Kidney glomerular epithelial cell (primary cell): ENCODE results near the gene ZNF32.

Source experiments
- DNase-seq: peaks from one replicate; lab custom pipeline; 2025; lab: John Stamatoyannopoulos, UW

Gene ZNF32

GRCh38 chr10:43648398-43649184, at the start of gene ZNF32:
Gene ZNF32, minus strand, starts transcription at chr10:43648881. Its CDS starts 2,748 bp downstream, at chr10:43646133.
- DNase-seq = peak; percentile 81

DNA sequence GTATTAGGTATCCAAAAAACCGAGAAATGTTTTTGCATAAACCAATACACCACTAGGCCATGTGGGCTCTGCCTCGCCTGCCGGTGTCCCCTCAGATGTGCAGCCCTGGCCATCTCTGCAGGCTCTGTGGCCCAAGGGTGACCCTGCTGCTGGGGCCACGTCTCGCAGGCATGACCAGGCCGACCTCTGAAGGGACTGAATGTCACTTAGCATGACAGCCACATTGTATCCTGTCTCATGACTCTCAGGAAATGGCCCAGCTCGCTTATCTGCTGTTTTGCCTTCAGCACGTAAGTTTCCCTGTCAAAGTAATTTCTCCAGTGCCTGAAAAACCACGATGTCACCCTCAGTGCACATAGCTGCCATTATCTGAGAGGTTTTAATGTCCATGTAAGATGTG, 49.5 kb upstream of the ZNF32 start:
- DNase-seq = no peak

DNA sequence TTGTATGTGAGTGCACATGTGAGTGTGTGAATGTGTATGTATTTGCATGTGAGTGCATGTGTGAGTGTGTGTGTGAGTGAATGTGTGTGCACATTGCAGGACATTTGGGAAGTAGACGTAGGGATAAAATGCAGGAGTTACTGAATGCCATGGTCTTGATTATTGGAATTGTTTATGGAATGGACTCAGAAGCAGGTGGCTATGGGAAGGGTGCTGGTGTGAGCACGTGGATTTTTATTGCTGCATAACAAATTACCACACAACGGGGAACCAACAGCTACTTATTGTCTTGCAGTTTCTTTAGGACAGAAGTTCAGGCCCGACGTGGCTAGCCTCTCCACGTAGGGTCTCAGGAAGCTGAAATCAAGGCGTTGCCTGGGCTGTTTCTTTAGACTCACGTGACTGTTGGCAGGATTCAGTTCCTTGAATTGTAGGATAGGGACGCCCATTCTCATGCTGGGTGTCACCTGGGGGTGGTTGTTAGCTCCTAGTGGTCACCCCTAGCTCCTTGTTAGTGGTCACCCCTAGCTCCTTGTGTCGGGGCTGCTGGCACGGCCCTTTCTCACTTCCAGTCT, 48.3 kb upstream of the ZNF32 start:
- DNase-seq = no peak

DNA sequence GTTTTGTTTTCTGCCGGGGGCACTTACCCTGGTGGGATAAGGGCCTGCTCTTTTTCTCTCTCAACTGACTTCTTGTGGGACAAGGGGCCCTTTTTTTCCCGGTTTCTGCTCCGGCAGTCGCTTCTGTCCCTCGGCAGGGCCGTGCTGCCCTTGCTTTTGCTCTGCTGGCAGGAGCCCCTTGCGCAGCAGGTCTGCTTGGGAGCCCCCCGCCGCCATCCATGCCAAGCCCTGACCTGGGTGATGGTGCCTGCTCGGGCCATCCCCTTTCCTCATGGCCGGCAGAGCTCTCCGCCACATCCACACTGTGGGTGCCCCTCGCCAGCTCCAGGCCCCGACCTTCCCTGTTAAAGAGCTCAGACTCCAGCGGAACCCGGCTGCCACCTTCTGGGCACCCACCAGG, 47.0 kb upstream of the ZNF32 start:
- no peak for DNase-seq

GRCh38 chr10:43695321-43695720, 46.6 kb upstream of the ZNF32 start:
- DNase-seq = no peak

DNA sequence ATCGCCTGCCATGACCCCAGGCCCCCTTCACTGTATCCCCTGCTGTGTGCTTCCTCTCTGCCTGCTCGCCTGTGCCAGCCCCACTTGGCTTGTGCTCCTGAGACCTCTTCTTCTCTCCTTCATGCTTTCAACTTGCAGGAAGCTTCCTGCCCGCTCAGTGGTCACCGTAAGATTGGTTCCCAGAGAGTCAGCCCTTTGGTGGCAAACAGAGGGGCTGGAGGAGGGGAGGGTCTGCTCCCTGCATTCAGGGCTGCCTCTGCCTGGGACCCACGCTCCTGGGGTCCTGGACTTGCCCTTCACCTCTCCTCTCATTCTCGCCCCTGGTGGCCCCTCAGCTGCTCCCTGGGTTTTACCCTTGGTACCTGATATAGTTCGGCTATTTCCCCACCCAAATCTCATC, 45.8 kb upstream of the ZNF32 start:
- no peak for DNase-seq

DNA sequence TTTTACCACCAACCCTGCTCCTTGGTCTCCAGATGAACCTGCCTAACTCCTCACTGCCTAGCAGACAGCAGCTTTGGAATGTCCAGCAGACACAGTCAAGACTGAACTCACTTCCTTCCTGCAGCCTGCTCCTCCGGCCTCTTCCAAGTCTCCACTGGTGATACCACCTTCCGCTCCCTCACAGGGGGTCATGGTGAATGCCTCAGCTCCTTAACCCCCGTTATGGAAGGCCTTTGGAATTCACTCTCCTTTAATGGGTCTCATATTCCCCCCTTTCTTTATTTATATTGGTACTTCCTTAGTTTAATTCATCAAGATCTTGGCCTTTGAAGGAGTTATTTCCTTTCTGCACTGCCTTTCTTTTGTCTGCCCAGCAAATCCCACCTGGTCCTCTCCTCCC, 44.9 kb upstream of the ZNF32 start:
- no peak for DNase-seq

GRCh38 chr10:43692051-43692825, 43.6 kb upstream of the ZNF32 start:
- no peak for DNase-seq

GRCh38 chr10:43691485-43691884, 42.8 kb upstream of the ZNF32 start:
- DNase-seq = no peak

DNA sequence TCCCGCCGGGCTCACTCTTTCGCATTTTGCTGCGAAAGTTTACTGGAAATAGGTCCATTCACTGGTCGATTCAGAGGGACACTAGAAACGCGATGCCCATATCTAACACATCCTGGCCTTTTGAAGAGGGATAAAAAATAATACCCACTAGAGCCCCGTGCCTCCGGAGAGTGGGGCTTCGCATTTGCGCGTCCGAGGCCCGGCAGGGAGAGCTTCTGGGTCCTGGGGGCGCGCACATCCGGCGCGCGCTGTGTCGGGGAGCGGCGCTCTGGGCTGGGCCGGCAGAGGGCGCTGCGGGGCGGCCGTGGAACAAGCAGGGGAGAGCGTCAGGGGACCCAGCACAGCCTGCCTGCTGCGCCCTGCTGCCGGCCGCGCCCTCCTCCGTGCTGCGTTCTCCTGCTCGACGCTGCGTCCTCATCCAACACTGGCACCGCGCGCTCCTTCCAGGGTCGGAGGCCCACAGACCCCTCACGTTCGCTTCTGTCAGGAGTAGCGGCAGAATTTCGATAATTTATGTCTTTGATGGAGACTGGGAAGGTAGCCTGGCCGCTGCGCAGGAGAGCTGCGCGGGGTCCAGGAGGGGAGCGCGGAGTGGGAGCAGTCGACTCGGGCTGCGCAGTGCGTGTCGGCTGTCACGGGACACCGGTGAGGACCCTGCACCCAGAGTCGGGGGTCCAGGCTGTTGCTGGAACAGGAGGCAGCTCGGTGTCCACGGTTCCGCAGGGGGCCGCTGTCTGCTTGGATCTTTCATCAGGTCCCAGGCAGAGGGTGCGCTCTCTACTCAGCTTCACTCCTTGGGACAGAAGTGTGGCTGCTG, 41.5 kb upstream of the ZNF32 start:
- peak; percentile 44 for DNase-seq

GRCh38 chr10:43689618-43689954, 40.9 kb upstream of the ZNF32 start:
- DNase-seq = no peak

- DNase-seq = no peak
These were observed 40.4 kb upstream of the ZNF32 start for GRCh38 chr10:43689007-43689491.

DNA sequence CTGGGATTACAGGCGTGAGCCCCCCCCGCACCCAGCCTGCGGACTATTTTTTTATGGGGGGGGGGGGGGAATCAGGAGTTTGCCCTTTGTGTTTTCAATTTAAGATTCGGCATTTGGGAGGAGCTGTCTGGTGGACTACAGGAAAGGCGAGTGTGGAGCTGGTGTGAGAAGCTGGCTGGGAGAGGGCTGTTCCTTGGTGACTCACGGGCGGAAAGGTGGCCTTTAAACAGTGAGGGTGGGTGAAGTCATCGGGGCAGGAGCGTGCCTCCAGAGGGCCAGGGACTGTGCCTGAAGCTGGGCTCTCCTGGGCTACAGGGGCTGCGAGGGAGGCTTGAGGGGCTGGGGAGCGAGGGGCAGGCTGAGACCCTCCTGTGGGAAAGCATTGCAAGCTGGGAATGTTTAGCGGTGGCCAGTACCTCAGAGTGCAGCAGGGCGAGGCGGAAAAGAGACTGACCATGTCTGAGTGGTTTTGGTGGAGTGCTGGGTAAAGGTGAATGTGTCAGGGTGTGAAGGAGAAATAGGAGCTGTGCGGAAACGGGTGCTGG, 39.7 kb upstream of the ZNF32 start:
- no peak for DNase-seq

- DNase-seq = no peak
These were observed 38.7 kb upstream of the ZNF32 start for GRCh38 chr10:43687373-43687772.

- DNase-seq = no peak
These were observed 37.7 kb upstream of the ZNF32 start for GRCh38 chr10:43686414-43686813.

DNA sequence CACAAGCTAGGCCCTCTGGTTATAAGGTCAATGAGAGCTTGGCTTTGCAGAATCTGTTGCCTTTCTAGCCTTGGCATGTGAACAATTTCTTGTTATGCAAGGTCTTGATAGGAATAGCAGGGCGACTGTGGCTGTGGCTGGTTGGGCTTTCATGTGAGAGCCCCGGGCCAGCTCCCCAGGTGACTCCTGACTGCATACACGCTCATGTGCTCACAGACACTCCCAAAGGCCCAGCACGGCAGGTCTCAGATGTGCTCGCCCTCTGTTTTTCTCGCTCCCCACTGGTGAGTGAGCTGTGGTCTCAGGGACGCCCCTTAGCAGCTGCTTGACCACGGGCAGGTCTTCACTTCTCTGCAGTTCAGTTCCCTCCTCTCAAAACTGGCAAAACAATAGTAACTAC, 37.1 kb upstream of the ZNF32 start:
- DNase-seq = no peak

DNA sequence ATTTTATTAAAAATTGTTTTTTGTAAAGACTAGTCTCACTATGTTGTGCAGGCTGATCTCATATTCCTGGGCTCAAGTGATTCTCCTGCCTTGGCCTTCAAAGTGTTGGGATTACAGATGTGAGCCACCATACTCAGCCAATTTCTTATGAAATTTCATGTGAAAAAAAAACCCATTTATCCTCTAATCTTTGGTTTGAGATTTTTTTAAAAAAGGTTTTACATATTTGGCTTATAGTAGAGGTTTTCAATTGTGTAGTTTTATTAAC, 35.5 kb upstream of the ZNF32 start:
- DNase-seq = no peak

DNA sequence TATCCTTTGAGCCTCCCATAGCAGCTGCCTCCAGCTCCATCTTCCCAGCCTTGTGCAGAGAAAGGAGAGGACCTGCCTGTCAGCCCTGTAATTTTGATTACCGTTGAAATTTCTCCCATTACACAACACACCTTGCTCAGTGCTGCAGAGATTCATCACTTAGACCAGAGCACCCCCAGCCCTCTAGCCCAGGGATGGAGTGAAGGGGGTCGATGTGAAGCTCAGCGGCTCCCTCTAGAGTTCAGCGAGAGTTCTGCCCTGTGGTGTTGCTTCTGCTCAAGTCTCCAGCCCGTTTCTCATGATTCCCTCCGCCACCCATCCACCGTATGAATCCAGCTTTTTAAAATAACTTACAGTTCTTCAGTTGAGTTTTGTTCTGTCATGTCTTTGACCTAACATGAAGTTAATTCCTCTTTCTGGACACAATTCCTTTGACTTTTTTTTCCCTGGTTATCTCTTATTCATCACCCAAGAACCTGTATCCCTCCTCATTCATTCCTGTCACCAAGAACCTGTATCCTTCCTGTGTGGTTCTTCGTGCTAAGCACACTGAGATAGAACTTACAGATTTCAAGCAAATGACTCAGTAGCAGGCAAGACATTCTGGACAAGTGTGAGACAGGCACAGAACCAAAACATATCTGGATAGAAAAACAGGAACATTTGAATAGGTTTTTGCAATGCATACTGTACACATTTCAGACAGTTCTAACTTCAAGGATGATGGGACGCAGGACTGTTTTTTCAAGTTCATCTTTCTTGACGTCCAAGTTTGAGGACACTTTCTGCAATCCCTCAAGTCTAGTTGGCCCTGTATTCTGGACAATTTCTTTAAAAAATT, 35.0 kb upstream of the ZNF32 start:
- no peak for DNase-seq

- no peak for DNase-seq
These were observed 34.3 kb upstream of the ZNF32 start for GRCh38 chr10:43682956-43683355.

- DNase-seq = no peak
These were observed 33.0 kb upstream of the ZNF32 start for GRCh38 chr10:43681721-43682120.

- DNase-seq = no peak
These were observed 32.5 kb upstream of the ZNF32 start for GRCh38 chr10:43681220-43681619.
